NB4 (cell line): ENCODE data around the gene KIDINS220.
A peak's percentile ranks its signal among the peaks of the same experiment; 100 is the strongest.

ENCODE experiments used
- DNase-seq: peaks from one replicate; pipeline ENCODE4 v3.0.0; 2010; ENCODE audit warnings: low read depth
- H3K4me3 ChIP-seq: one replicate; pipeline ENCODE4 v1.5.1; 2011; ENCODE audit warnings: mild to moderate bottlenecking, low read depth, low read length, moderate library complexity
- CTCF ChIP-seq: IDR thresholded peaks from one replicate; pipeline ENCODE4 v1.5.1; 2012; ENCODE audit warnings: low read depth, low read length
- MAX ChIP-seq: IDR thresholded peaks from 2 replicates; pipeline ENCODE4 v1.6.1; 2011; ENCODE audit warnings: low read depth, low read length
- MYC ChIP-seq: IDR thresholded peaks from 2 replicates; pipeline ENCODE4 v1.6.1; 2011; ENCODE audit warnings: low read depth, low read length
- POLR2A ChIP-seq: IDR thresholded peaks from 2 replicates; pipeline ENCODE4 v1.6.1; 2011; ENCODE audit warnings: mild to moderate bottlenecking; ENCODE audit not compliant: insufficient read length; ENCODE audit errors: extremely low read depth

The KIDINS220 gene

GRCh38 chr2:8882094-8882493, 44.7 kb upstream of the KIDINS220 start:
- TF ChIP-seq CTCF (peak; percentile 54), MAX (no peak)
- DNase-seq: peak; percentile 56
- H3K4me3 ChIP-seq: no peak overlapping the region

GRCh38 chr2:8877894-8878293, 40.5 kb upstream of the KIDINS220 start:
- TF ChIP-seq MAX (no peak), POLR2A (no peak), MYC (no peak), CTCF (no peak)
- DNase-seq: no peak
- H3K4me3 ChIP-seq: no peak overlapping the region

- DNase-seq: no peak
- no peak overlapping the region for H3K4me3 ChIP-seq
- TF ChIP-seq MAX (no peak), POLR2A (no peak), CTCF (no peak), MYC (no peak)
These were observed 39.9 kb upstream of the KIDINS220 start for GRCh38 chr2:8877332-8877731.

GRCh38 chr2:8876628-8877027, 39.2 kb upstream of the KIDINS220 start:
- no peak for DNase-seq
- no peak overlapping the region for H3K4me3 ChIP-seq
- no peak for TF ChIP-seq MYC
- no peak for TF ChIP-seq CTCF
- TF ChIP-seq POLR2A: no peak
- TF ChIP-seq MAX: no peak

GRCh38 chr2:8872821-8873432, 35.5 kb upstream of the KIDINS220 start:
- TF ChIP-seq MYC: no peak
- TF ChIP-seq POLR2A: no peak
- TF ChIP-seq MAX: no peak
- TF ChIP-seq CTCF: peak; percentile 71
- peak; percentile 70 for DNase-seq

More at GRCh38 chr2:8872821-8873432, 35.5 kb upstream of the KIDINS220 start:
- no peak overlapping the region for H3K4me3 ChIP-seq
